ENCODE data around the gene MITF. TPM values are rescaled to one million over a fixed set of nuclear protein-coding genes. Genes with fewer than 3 reads are reported as not detected.

The MITF gene
- total RNA-seq, 2 experiments from 2014 or later: not detected

- CTCF ChIA-PET: no interaction called here
- no peak for DNase-seq
- H3K4me1 Mint-ChIP-seq: no peaks in the 10 kb centered on the region
- no peaks in the 10 kb centered on the region for H3K9me3 Mint-ChIP-seq (ENCODE audit: low read depth)
- H3K27me3 Mint-ChIP-seq: no peaks in the 10 kb centered on the region
- ATAC-seq: no peak
- no peak overlapping the region for H3K4me3 Mint-ChIP-seq
- no peaks in the 10 kb centered on the region for H3K36me3 Mint-ChIP-seq
- no peak overlapping the region for H3K27ac Mint-ChIP-seq
These were observed 16.5 kb downstream of the MITF start for GRCh38 chr3:69755795-69756194.

- DNase-seq (no peak), ATAC-seq (no peak)
- Mint-ChIP-seq H3K4me3 (no peak overlapping the region), H3K36me3 (no peaks in the 10 kb centered on the region), H3K27me3 (no peaks in the 10 kb centered on the region), H3K27ac (no peak overlapping the region), H3K9me3 (ENCODE audit: low read depth) (no peaks in the 10 kb centered on the region), H3K4me1 (peaks cover 5% of the 10 kb centered on the region)
- CTCF ChIA-PET: no interaction called here
These were observed 22.9 kb downstream of the MITF start for GRCh38 chr3:69761896-69762767.

- H3K36me3 Mint-ChIP-seq: no peaks in the 10 kb centered on the region
- ATAC-seq (no peak), DNase-seq (no peak)
- no peaks in the 10 kb centered on the region for H3K27me3 Mint-ChIP-seq
- H3K4me1 Mint-ChIP-seq: peaks cover 5% of the 10 kb centered on the region
- CTCF ChIA-PET: no interaction called here
- no peak overlapping the region for H3K27ac Mint-ChIP-seq
- H3K9me3 Mint-ChIP-seq (ENCODE audit: low read depth): no peaks in the 10 kb centered on the region
- H3K4me3 Mint-ChIP-seq: no peak overlapping the region
These were observed 23.5 kb downstream of the MITF start for GRCh38 chr3:69762768-69763229.

- H3K36me3 Mint-ChIP-seq: no peaks in the 10 kb centered on the region
These were observed 24.2 kb downstream of the MITF start for GRCh38 chr3:69763458-69763857.

GRCh38 chr3:69764121-69764741 lies 25.0 kb downstream of the MITF start:
- no peak for ATAC-seq
- Mint-ChIP-seq H3K4me3 (no peak overlapping the region), H3K27ac (no peak overlapping the region), H3K4me1 (peaks cover 5% of the 10 kb centered on the region), H3K36me3 (no peaks in the 10 kb centered on the region), H3K9me3 (ENCODE audit: low read depth) (no peaks in the 10 kb centered on the region), H3K27me3 (no peaks in the 10 kb centered on the region)
- no peak for DNase-seq
- CTCF ChIA-PET: no interaction called here

More at GRCh38 chr3:69763458-69763857, 24.2 kb downstream of the MITF start:
- Mint-ChIP-seq H3K9me3 (ENCODE audit: low read depth) (no peaks in the 10 kb centered on the region), H3K4me3 (no peak overlapping the region), H3K27me3 (no peaks in the 10 kb centered on the region), H3K4me1 (peaks cover 5% of the 10 kb centered on the region), H3K27ac (no peak overlapping the region)
- ATAC-seq: no peak
- DNase-seq: no peak
- CTCF ChIA-PET: no interaction called here

GRCh38 chr3:69764861-69765260 lies 25.6 kb downstream of the MITF start:
- CTCF ChIA-PET: no interaction called here
- Mint-ChIP-seq H3K4me3 (no peak overlapping the region), H3K27me3 (no peaks in the 10 kb centered on the region), H3K27ac (no peak overlapping the region), H3K4me1 (peaks cover 5% of the 10 kb centered on the region), H3K36me3 (no peaks in the 10 kb centered on the region), H3K9me3 (ENCODE audit: low read depth) (no peaks in the 10 kb centered on the region)
- DNase-seq: no peak
- no peak for ATAC-seq

- DNase-seq: no peak
- no peak for ATAC-seq
- no peaks in the 10 kb centered on the region for H3K36me3 Mint-ChIP-seq
- CTCF ChIA-PET: no interaction called here
- no peaks in the 10 kb centered on the region for H3K9me3 Mint-ChIP-seq (ENCODE audit: low read depth)
- peaks cover 5% of the 10 kb centered on the region for H3K4me1 Mint-ChIP-seq
- no peaks in the 10 kb centered on the region for H3K27me3 Mint-ChIP-seq
- no peak overlapping the region for H3K27ac Mint-ChIP-seq
- H3K4me3 Mint-ChIP-seq: no peak overlapping the region
These were observed 27.4 kb downstream of the MITF start for GRCh38 chr3:69766638-69767037.

- peaks cover 2% of the 10 kb centered on the region for H3K4me1 Mint-ChIP-seq
- H3K27me3 Mint-ChIP-seq: no peaks in the 10 kb centered on the region
- DNase-seq: no peak
- CTCF ChIA-PET: no interaction called here
- no peak for ATAC-seq
- H3K9me3 Mint-ChIP-seq (ENCODE audit: low read depth): no peaks in the 10 kb centered on the region
- H3K36me3 Mint-ChIP-seq: no peaks in the 10 kb centered on the region
- H3K4me3 Mint-ChIP-seq: no peak overlapping the region
- no peak overlapping the region for H3K27ac Mint-ChIP-seq
These were observed 28.3 kb downstream of the MITF start for GRCh38 chr3:69767571-69767970.

GRCh38 chr3:69768438-69768837 lies 29.2 kb downstream of the MITF start:
- no peak for ATAC-seq
- H3K4me1 Mint-ChIP-seq: no peaks in the 10 kb centered on the region
- H3K36me3 Mint-ChIP-seq: no peaks in the 10 kb centered on the region

GRCh38 chr3:69770219-69770618 lies 31.0 kb downstream of the MITF start:
- no peaks in the 10 kb centered on the region for H3K27me3 Mint-ChIP-seq
- DNase-seq: no peak
- H3K9me3 Mint-ChIP-seq (ENCODE audit: low read depth): no peaks in the 10 kb centered on the region
- CTCF ChIA-PET: no interaction called here
- no peak for ATAC-seq
- no peak overlapping the region for H3K4me3 Mint-ChIP-seq
- no peak overlapping the region for H3K27ac Mint-ChIP-seq
- H3K36me3 Mint-ChIP-seq: no peaks in the 10 kb centered on the region
- no peaks in the 10 kb centered on the region for H3K4me1 Mint-ChIP-seq

More at GRCh38 chr3:69768438-69768837, 29.2 kb downstream of the MITF start:
- no peaks in the 10 kb centered on the region for H3K9me3 Mint-ChIP-seq (ENCODE audit: low read depth)
- CTCF ChIA-PET: no interaction called here
- no peaks in the 10 kb centered on the region for H3K27me3 Mint-ChIP-seq
- no peak overlapping the region for H3K27ac Mint-ChIP-seq
- H3K4me3 Mint-ChIP-seq: no peak overlapping the region
- DNase-seq: no peak

GRCh38 chr3:69770976-69771634 lies 31.8 kb downstream of the MITF start:
- DNase-seq (no peak), ATAC-seq (no peak)
- Mint-ChIP-seq H3K27ac (no peak overlapping the region), H3K4me3 (no peak overlapping the region), H3K9me3 (ENCODE audit: low read depth) (no peaks in the 10 kb centered on the region), H3K4me1 (no peaks in the 10 kb centered on the region), H3K27me3 (no peaks in the 10 kb centered on the region), H3K36me3 (no peaks in the 10 kb centered on the region)
- CTCF ChIA-PET: no interaction called here

GRCh38 chr3:69772152-69772867 lies 33.0 kb downstream of the MITF start:
- CTCF ChIA-PET: no interaction called here
- no peaks in the 10 kb centered on the region for H3K4me1 Mint-ChIP-seq

GRCh38 chr3:69774029-69774428 lies 34.8 kb downstream of the MITF start:
- no peaks in the 10 kb centered on the region for H3K4me1 Mint-ChIP-seq
- no peaks in the 10 kb centered on the region for H3K36me3 Mint-ChIP-seq
- no peaks in the 10 kb centered on the region for H3K27me3 Mint-ChIP-seq
- H3K4me3 Mint-ChIP-seq: no peak overlapping the region
- H3K27ac Mint-ChIP-seq: no peak overlapping the region
- no peak for DNase-seq
- ATAC-seq: no peak
- no peaks in the 10 kb centered on the region for H3K9me3 Mint-ChIP-seq (ENCODE audit: low read depth)
- CTCF ChIA-PET: no interaction called here

More at GRCh38 chr3:69772152-69772867, 33.0 kb downstream of the MITF start:
- ATAC-seq: no peak
- Mint-ChIP-seq H3K9me3 (ENCODE audit: low read depth) (no peaks in the 10 kb centered on the region), H3K27me3 (no peaks in the 10 kb centered on the region), H3K4me3 (no peak overlapping the region), H3K27ac (no peak overlapping the region), H3K36me3 (no peaks in the 10 kb centered on the region)
- no peak for DNase-seq

Data from activated CD8-positive, alpha-beta memory T cell treated with anti-CD3 and anti-CD28 coated beads, Interleukin-2, amount 10 ng/mL, durations not matched to agents 7 days and 5 days (primary cell).